ENCODE results near the gene MARCHF10.

MARCHF10 gene

GRCh38 chr17:62801553-62802114, 6.5 kb downstream of the MARCHF10 start:
- TF ChIP-seq CTCF (IDR thresholded peaks at IDR 0.05; ENCODE audit: insufficient read depth, low read length, poor library complexity, severe bottlenecking) = no peak
- Histone ChIP-seq H3K36me3 (ENCODE audit: control insufficient read depth, insufficient read depth, low read length) (no peaks in the 10 kb centered on the region), H3K4me3 (replicated peaks; ENCODE audit: low read depth, low read length) (no peak overlapping the region), H3K27me3 (replicated peaks; ENCODE audit: control insufficient read depth, insufficient read depth, low read length) (no peaks in the 10 kb centered on the region; the same call in none of the 2 replicates)
- DNase-seq (ENCODE audit: extremely low read depth, insufficient read length) = no peak

GRCh38 chr17:62800585-62800984, 7.5 kb downstream of the MARCHF10 start:
- no peaks in the 10 kb centered on the region; the same call in none of the 2 replicates for H3K27me3 ChIP-seq (replicated peaks; ENCODE audit: control insufficient read depth, insufficient read depth, low read length)
- no peak overlapping the region for H3K4me3 ChIP-seq (replicated peaks; ENCODE audit: low read depth, low read length)
- TF ChIP-seq CTCF (IDR thresholded peaks at IDR 0.05; ENCODE audit: insufficient read depth, low read length, poor library complexity, severe bottlenecking) = no peak
- no peak for DNase-seq (ENCODE audit: extremely low read depth, insufficient read length)
- H3K36me3 ChIP-seq (ENCODE audit: control insufficient read depth, insufficient read depth, low read length) = no peaks in the 10 kb centered on the region

- DNase-seq (ENCODE audit: extremely low read depth, insufficient read length) = no peak
- Histone ChIP-seq H3K4me3 (replicated peaks; ENCODE audit: low read depth, low read length) (no peak overlapping the region), H3K27me3 (replicated peaks; ENCODE audit: control insufficient read depth, insufficient read depth, low read length) (no peaks in the 10 kb centered on the region; the same call in 1 of the 2 replicates), H3K36me3 (ENCODE audit: control insufficient read depth, insufficient read depth, low read length) (no peaks in the 10 kb centered on the region)
- TF ChIP-seq CTCF (IDR thresholded peaks at IDR 0.05; ENCODE audit: insufficient read depth, low read length, poor library complexity, severe bottlenecking) = no peak
Observed at GRCh38 chr17:62797959-62798358, 10.2 kb downstream of the MARCHF10 start.

- Histone ChIP-seq H3K36me3 (ENCODE audit: control insufficient read depth, insufficient read depth, low read length) (no peaks in the 10 kb centered on the region), H3K4me3 (replicated peaks; ENCODE audit: low read depth, low read length) (no peak overlapping the region), H3K27me3 (replicated peaks; ENCODE audit: control insufficient read depth, insufficient read depth, low read length) (no peaks in the 10 kb centered on the region; the same call in 1 of the 2 replicates)
- TF ChIP-seq CTCF (IDR thresholded peaks at IDR 0.05; ENCODE audit: insufficient read depth, low read length, poor library complexity, severe bottlenecking) = no peak
- no peak for DNase-seq (ENCODE audit: extremely low read depth, insufficient read length)
Observed at GRCh38 chr17:62796291-62796690, 11.8 kb downstream of the MARCHF10 start.

GRCh38 chr17:62794666-62794971, 13.5 kb downstream of the MARCHF10 start:
- TF ChIP-seq CTCF (IDR thresholded peaks at IDR 0.05; ENCODE audit: insufficient read depth, low read length, poor library complexity, severe bottlenecking) = no peak
- Histone ChIP-seq H3K27me3 (replicated peaks; ENCODE audit: control insufficient read depth, insufficient read depth, low read length) (no peaks in the 10 kb centered on the region; the same call in 1 of the 2 replicates), H3K36me3 (ENCODE audit: control insufficient read depth, insufficient read depth, low read length) (no peaks in the 10 kb centered on the region), H3K4me3 (replicated peaks; ENCODE audit: low read depth, low read length) (no peak overlapping the region)
- DNase-seq (ENCODE audit: extremely low read depth, insufficient read length) = no peak
